Measurements from ENCODE around the gene SLC35F1.

The SLC35F1 gene

GRCh38 chr6:118215269-118215668, 308.2 kb downstream of the SLC35F1 start:
- H3K27ac ChIP-seq, result no peak overlapping the region
- H3K27me3 ChIP-seq (ENCODE audit: insufficient read depth, low read depth, severe bottlenecking), result no peaks in the 10 kb centered on the region
- H3K9me3 ChIP-seq (ENCODE audit: severe bottlenecking), result no peaks in the 10 kb centered on the region
- no peak for DNase-seq
- no peaks in the 10 kb centered on the region for H3K36me3 ChIP-seq
- TF ChIP-seq CTCF (IDR thresholded peaks at IDR 0.05; ENCODE audit: low read depth, low read length), result no peak
- H3K4me3 ChIP-seq (ENCODE audit: low read depth, low read length), result no peak overlapping the region

- no peak for DNase-seq
- no peaks in the 10 kb centered on the region for H3K36me3 ChIP-seq
- H3K27me3 ChIP-seq (ENCODE audit: insufficient read depth, low read depth, severe bottlenecking), result no peaks in the 10 kb centered on the region
- H3K9me3 ChIP-seq (ENCODE audit: severe bottlenecking), result no peaks in the 10 kb centered on the region
- TF ChIP-seq CTCF (IDR thresholded peaks at IDR 0.05; ENCODE audit: low read depth, low read length), result no peak
- H3K27ac ChIP-seq, result no peak overlapping the region
- H3K4me3 ChIP-seq (ENCODE audit: low read depth, low read length), result no peak overlapping the region
These were observed 309.7 kb downstream of the SLC35F1 start for GRCh38 chr6:118216751-118217150.

GRCh38 chr6:118218156-118218555, 311.1 kb downstream of the SLC35F1 start:
- no peak overlapping the region for H3K4me3 ChIP-seq (ENCODE audit: low read depth, low read length)
- no peaks in the 10 kb centered on the region for H3K9me3 ChIP-seq (ENCODE audit: severe bottlenecking)
- H3K36me3 ChIP-seq, result no peaks in the 10 kb centered on the region
- no peaks in the 10 kb centered on the region for H3K27me3 ChIP-seq (ENCODE audit: insufficient read depth, low read depth, severe bottlenecking)
- DNase-seq, result no peak
- H3K27ac ChIP-seq, result no peak overlapping the region
- no peak for TF ChIP-seq CTCF (IDR thresholded peaks at IDR 0.05; ENCODE audit: low read depth, low read length)

- Histone ChIP-seq H3K9me3 (ENCODE audit: severe bottlenecking) (no peaks in the 10 kb centered on the region), H3K36me3 (no peaks in the 10 kb centered on the region), H3K27ac (no peak overlapping the region), H3K4me3 (ENCODE audit: low read depth, low read length) (no peak overlapping the region), H3K27me3 (ENCODE audit: insufficient read depth, low read depth, severe bottlenecking) (no peaks in the 10 kb centered on the region)
- TF ChIP-seq CTCF (IDR thresholded peaks at IDR 0.05; ENCODE audit: low read depth, low read length), result no peak
- DNase-seq, result no peak
These were observed 313.5 kb downstream of the SLC35F1 start for GRCh38 chr6:118220429-118221128.

- no peak for TF ChIP-seq CTCF (IDR thresholded peaks at IDR 0.05; ENCODE audit: low read depth, low read length)
- no peak overlapping the region for H3K4me3 ChIP-seq (ENCODE audit: low read depth, low read length)
- H3K27me3 ChIP-seq (ENCODE audit: insufficient read depth, low read depth, severe bottlenecking), result no peaks in the 10 kb centered on the region
- no peak overlapping the region for H3K27ac ChIP-seq
- no peak for DNase-seq
- H3K9me3 ChIP-seq (ENCODE audit: severe bottlenecking), result no peaks in the 10 kb centered on the region
- no peaks in the 10 kb centered on the region for H3K36me3 ChIP-seq
These were observed 316.3 kb downstream of the SLC35F1 start for GRCh38 chr6:118223316-118223715.

GRCh38 chr6:118228886-118229285, 321.8 kb downstream of the SLC35F1 start:
- TF ChIP-seq CTCF (IDR thresholded peaks at IDR 0.05; ENCODE audit: low read depth, low read length), result no peak
- no peak overlapping the region for H3K27ac ChIP-seq
- no peak for DNase-seq
- no peaks in the 10 kb centered on the region for H3K27me3 ChIP-seq (ENCODE audit: insufficient read depth, low read depth, severe bottlenecking)
- no peaks in the 10 kb centered on the region for H3K9me3 ChIP-seq (ENCODE audit: severe bottlenecking)
- H3K36me3 ChIP-seq, result no peaks in the 10 kb centered on the region
- no peak overlapping the region for H3K4me3 ChIP-seq (ENCODE audit: low read depth, low read length)

Measured in WERI-Rb-1 (cell line).